ENCODE data around the gene KRT13. TPM values are rescaled to one million over a fixed set of nuclear protein-coding genes. Genes with fewer than 3 reads are reported as not detected.

KRT13 gene
- total and polyA plus RNA-seq, 2 of the 4 experiments (the other 2 are of a cell fraction), result 0.18 to 0.56 TPM

DNA sequence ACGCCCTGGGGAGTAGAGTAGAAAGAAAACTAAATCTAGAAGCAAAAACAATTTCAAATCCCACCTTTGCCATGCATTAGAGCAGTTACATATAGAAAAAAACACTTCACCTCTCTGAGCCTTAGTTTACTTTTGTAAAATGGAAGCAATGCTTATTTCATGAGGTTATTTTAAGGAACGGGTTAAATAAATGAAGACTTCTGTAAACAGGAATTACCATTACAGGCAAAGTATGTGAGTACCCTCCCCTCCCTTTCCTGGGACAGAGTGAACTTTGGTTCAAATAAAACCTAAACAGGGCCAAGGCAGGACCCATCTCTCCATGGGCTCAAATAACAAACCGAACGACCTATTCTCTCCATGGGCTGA, 17.8 kb upstream of the KRT13 start:
- CTCF ChIA-PET, result no interaction called here
- Histone ChIP-seq H3K18ac (ENCODE audit: low read depth, low read length) (peak overlapping the region; percentile 63; the same call in 1 of the 2 replicates), H3K23ac (ENCODE audit: low read depth, low read length) (peak overlapping the region; percentile 6; the same call in 1 of the 2 replicates), H3K4ac (ENCODE audit: low read depth, low read length) (peak overlapping the region; percentile 93), H3K4me3 (ENCODE audit: insufficient read depth, low read depth, low read length) (no peak overlapping the region), H4K5ac (ENCODE audit: low read depth, low read length) (no peak overlapping the region), H3K36me3 (ENCODE audit: control insufficient read depth, insufficient read depth, low read length) (no peaks in the 10 kb centered on the region), H3K9ac (ENCODE audit: low read depth, low read length) (no peak overlapping the region), H4K8ac (ENCODE audit: low read depth in 2 of 2, low read length in 2 of 2) (peak overlapping the region; percentile 46 to 88; a peak in 3 of 4 replicates), H4K91ac (ENCODE audit: insufficient read depth, low read depth, low read length) (peak overlapping the region; percentile 53; the same call in 1 of the 2 replicates), H3K14ac (replicated peaks; ENCODE audit: low read depth, low read length) (peak overlapping the region; percentile 2; the same call in 1 of the 2 replicates), H2BK120ac (ENCODE audit: low read depth, low read length) (peak overlapping the region; percentile 96), H4K20me1 (ENCODE audit: insufficient read depth, low read length) (no peaks in the 10 kb centered on the region), H3K27me3 (ENCODE audit: control insufficient read depth, insufficient read depth, low read length) (peaks cover 2% of the 10 kb centered on the region; the same call in 1 of the 2 replicates), H3K9me3 (ENCODE audit: control insufficient read depth, insufficient read depth, low read length) (no peaks in the 10 kb centered on the region), H2BK15ac (ENCODE audit: low read depth, low read length) (peak overlapping the region; percentile 100; the same call in 2 of the 3 replicates), H3K9me1 (ENCODE audit: insufficient read depth, low read length) (peaks cover 8% of the 10 kb centered on the region; the same call in 1 of the 2 replicates), H3K79me1 (ENCODE audit: low read depth in 1 of 2, low read length in 2 of 2) (peaks cover 0 to 4% of the 10 kb centered on the region in 2 experiments; a peak in 1 of 4 replicates), H3K4me1 (ENCODE audit: control insufficient read depth, insufficient read depth, low read length) (peaks cover 27% of the 10 kb centered on the region), H3K4me2 (ENCODE audit: low read depth, low read length) (no peak overlapping the region), H3K56ac (ENCODE audit: extremely low read depth, insufficient read depth, low read length) (no peak overlapping the region), H2AK9ac (replicated peaks; ENCODE audit: low read depth, low read length, poor library complexity) (peak overlapping the region; percentile 35), H2BK5ac (ENCODE audit: low read depth, low read length, poor library complexity, severe bottlenecking) (no peak overlapping the region), H2AFZ (replicated peaks; ENCODE audit: low read length, poor library complexity) (peak overlapping the region; percentile 64), H2BK20ac (ENCODE audit: low read depth, low read length) (peak overlapping the region; percentile 98), H3K27ac (ENCODE audit: insufficient read depth, low read length) (no peak overlapping the region), H2AK5ac (ENCODE audit: low read depth, low read length) (peak overlapping the region; percentile 40; the same call in 1 of the 2 replicates)
- no CpG with 5 or more reads among the region's 4 CpGs for WGBS, 2 experiments (ENCODE audit: extremely low coverage in 2 of 2, insufficient read length in 1 of 2)
- no peak for ATAC-seq (ENCODE audit: low read depth)
- dilution Hi-C loops (cut with HindIII; ENCODE audit: low sequenced_read_pairs, unreplicated experiment), result no loop called here
- DNase-seq, result no peak
- in situ Hi-C loops (cut with MboI; ENCODE audit: low sequenced_read_pairs), result no loop called here
- TF ChIP-seq MXI1 (IDR thresholded peaks at IDR 0.05; ENCODE audit: borderline replicate concordance, low read depth, low read length) (no peak), MAZ (IDR thresholded peaks at IDR 0.05; ENCODE audit: borderline replicate concordance, low read depth, low read length) (no peak), RAD21 (IDR thresholded peaks at IDR 0.05; ENCODE audit: low read length) (no peak), RFX5 (IDR thresholded peaks at IDR 0.05; ENCODE audit: low read depth, low read length) (no peak), RCOR1 (IDR thresholded peaks at IDR 0.05; ENCODE audit: insufficient replicate concordance, low read length) (no peak), NFE2L2 (IDR thresholded peaks at IDR 0.05; ENCODE audit: low read depth, low read length) (no peak), CHD1 (IDR thresholded peaks at IDR 0.05; ENCODE audit: low read depth, low read length) (no peak), FOS (IDR thresholded peaks at IDR 0.05; ENCODE audit: low read depth, low read length) (no peak), POLR2A (IDR thresholded peaks at IDR 0.05; ENCODE audit: low read depth, low read length) (no peak), CTCF (conservative IDR thresholded peaks at IDR 0.05; ENCODE audit: low read depth, low read length) (no peak), MAFK (IDR thresholded peaks at IDR 0.05; ENCODE audit: low read depth, low read length) (no peak), BHLHE40 (IDR thresholded peaks at IDR 0.05; ENCODE audit: low read depth, low read length) (no peak), SMC3 (IDR thresholded peaks at IDR 0.05; ENCODE audit: low read depth, low read length) (no peak), CEBPB (IDR thresholded peaks at IDR 0.05; ENCODE audit: low read depth, low read length) (no peak)
- TF ChIP-seq, protein P1, sequence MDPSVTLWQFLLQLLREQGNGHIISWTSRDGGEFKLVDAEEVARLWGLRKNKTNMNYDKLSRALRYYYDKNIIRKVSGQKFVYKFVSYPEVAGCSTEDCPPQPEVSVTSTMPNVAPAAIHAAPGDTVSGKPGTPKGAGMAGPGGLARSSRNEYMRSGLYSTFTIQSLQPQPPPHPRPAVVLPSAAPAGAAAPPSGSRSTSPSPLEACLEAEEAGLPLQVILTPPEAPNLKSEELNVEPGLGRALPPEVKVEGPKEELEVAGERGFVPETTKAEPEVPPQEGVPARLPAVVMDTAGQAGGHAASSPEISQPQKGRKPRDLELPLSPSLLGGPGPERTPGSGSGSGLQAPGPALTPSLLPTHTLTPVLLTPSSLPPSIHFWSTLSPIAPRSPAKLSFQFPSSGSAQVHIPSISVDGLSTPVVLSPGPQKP (IDR thresholded peaks at IDR 0.05; ENCODE audit: borderline replicate concordance, low read depth, low read length), result no peak
- TF ChIP-seq, protein P2, sequence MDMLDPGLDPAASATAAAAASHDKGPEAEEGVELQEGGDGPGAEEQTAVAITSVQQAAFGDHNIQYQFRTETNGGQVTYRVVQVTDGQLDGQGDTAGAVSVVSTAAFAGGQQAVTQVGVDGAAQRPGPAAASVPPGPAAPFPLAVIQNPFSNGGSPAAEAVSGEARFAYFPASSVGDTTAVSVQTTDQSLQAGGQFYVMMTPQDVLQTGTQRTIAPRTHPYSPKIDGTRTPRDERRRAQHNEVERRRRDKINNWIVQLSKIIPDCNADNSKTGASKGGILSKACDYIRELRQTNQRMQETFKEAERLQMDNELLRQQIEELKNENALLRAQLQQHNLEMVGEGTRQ (IDR thresholded peaks at IDR 0.05; ENCODE audit: low read depth, low read length), result no peak
- no TSS peak for BruUV-seq (replicated peaks)
- POLR2A ChIA-PET (ENCODE audit: unreplicated experiment), result no interaction called here
- intact Hi-C loops (cut with micrococcal nuclease), result no loop called here

Data from IMR-90 (cell line).